ENCODE results near the gene CAMK2G. TPM values are rescaled to one million over a fixed set of nuclear protein-coding genes. Genes with fewer than 3 reads are reported as not detected.
A peak's percentile ranks its signal among the peaks of the same experiment; 100 is the strongest.
"Not testable (repeated sequence)": the region's sequence is repeated elsewhere in the genome, so short reads cannot be mapped to it uniquely, and the experiment has no call there.

Gene CAMK2G
- total RNA-seq, 3 donors from 2014 or later = 53.5 to 141 (median 57.2) TPM

- intact Hi-C loops (cut with DNase I, micrococcal nuclease) = no loop called here
- TF ChIP-seq CTCF (IDR thresholded peaks at IDR 0.05) = no peak
- ATAC-seq (peak; percentile 15), DNase-seq (no peak)
- Histone ChIP-seq H3K9me3 (no peaks in the 10 kb centered on the region), H3K4me3 (no peak overlapping the region), H3K4me1 (ENCODE audit: low read depth) (no peaks in the 10 kb centered on the region), H3K36me3 (ENCODE audit: low read depth) (peaks cover 6% of the 10 kb centered on the region)
Observed at GRCh38 chr10:73838827-73839226, 35.5 kb downstream of the CAMK2G start.

GRCh38 chr10:73838008-73838567 is 36.3 kb downstream of the CAMK2G start:
- DNase-seq (no peak), ATAC-seq (no peak)
- intact Hi-C loops (cut with DNase I, micrococcal nuclease) = no loop called here
- Histone ChIP-seq H3K9me3 (no peaks in the 10 kb centered on the region), H3K4me1 (ENCODE audit: low read depth) (no peaks in the 10 kb centered on the region), H3K36me3 (ENCODE audit: low read depth) (peaks cover 6% of the 10 kb centered on the region), H3K4me3 (no peak overlapping the region)
- TF ChIP-seq CTCF (IDR thresholded peaks at IDR 0.05) = no peak

- no peak overlapping the region for H3K4me3 ChIP-seq
- TF ChIP-seq CTCF (IDR thresholded peaks at IDR 0.05) = no peak
- no peak for DNase-seq
- no peaks in the 10 kb centered on the region for H3K9me3 ChIP-seq
- no peaks in the 10 kb centered on the region for H3K4me1 ChIP-seq (ENCODE audit: low read depth)
- intact Hi-C loops (cut with DNase I, micrococcal nuclease) = no loop called here
- no peaks in the 10 kb centered on the region for H3K36me3 ChIP-seq (ENCODE audit: low read depth)
- ATAC-seq = no peak
Observed at GRCh38 chr10:73837072-73837471, 37.3 kb downstream of the CAMK2G start.

- ATAC-seq (no peak), DNase-seq (no peak)
- no peaks in the 10 kb centered on the region for H3K36me3 ChIP-seq (ENCODE audit: low read depth)
- no peak for TF ChIP-seq CTCF (IDR thresholded peaks at IDR 0.05)
- intact Hi-C loops (cut with DNase I, micrococcal nuclease) = no loop called here
- H3K4me1 ChIP-seq (ENCODE audit: low read depth) = no peaks in the 10 kb centered on the region
- no peak overlapping the region for H3K4me3 ChIP-seq
- H3K9me3 ChIP-seq = no peaks in the 10 kb centered on the region
Observed at GRCh38 chr10:73836427-73836980, 37.9 kb downstream of the CAMK2G start.

- H3K4me1 ChIP-seq (ENCODE audit: low read depth); ATAC-seq; H3K36me3 ChIP-seq (ENCODE audit: low read depth); H3K4me3 ChIP-seq; intact Hi-C loops (cut with DNase I, micrococcal nuclease); H3K9me3 ChIP-seq; DNase-seq: not testable (repeated sequence)
Observed at GRCh38 chr10:73829090-73829489, 45.3 kb downstream of the CAMK2G start.

GRCh38 chr10:73828161-73828560 is 46.2 kb downstream of the CAMK2G start:
- no peak for TF ChIP-seq CTCF (IDR thresholded peaks at IDR 0.05)
- Histone ChIP-seq H3K4me3 (no peak overlapping the region), H3K9me3 (no peaks in the 10 kb centered on the region), H3K4me1 (ENCODE audit: low read depth) (no peaks in the 10 kb centered on the region), H3K36me3 (ENCODE audit: low read depth) (no peaks in the 10 kb centered on the region)
- ATAC-seq (no peak), DNase-seq (no peak)
- intact Hi-C loops (cut with DNase I, micrococcal nuclease) = no loop called here
